GM19328 (cell line): ENCODE results near the gene PRR7.

ENCODE experiments used
- ATAC-seq: cut with Tn5 transposase; IDR thresholded peaks from one replicate; pipeline ENCODE4 v1.9.1; 2021; ENCODE audit warnings: mild to moderate bottlenecking, moderate library complexity; ENCODE audit not compliant: unreplicated experiment

PRR7 gene

DNA sequence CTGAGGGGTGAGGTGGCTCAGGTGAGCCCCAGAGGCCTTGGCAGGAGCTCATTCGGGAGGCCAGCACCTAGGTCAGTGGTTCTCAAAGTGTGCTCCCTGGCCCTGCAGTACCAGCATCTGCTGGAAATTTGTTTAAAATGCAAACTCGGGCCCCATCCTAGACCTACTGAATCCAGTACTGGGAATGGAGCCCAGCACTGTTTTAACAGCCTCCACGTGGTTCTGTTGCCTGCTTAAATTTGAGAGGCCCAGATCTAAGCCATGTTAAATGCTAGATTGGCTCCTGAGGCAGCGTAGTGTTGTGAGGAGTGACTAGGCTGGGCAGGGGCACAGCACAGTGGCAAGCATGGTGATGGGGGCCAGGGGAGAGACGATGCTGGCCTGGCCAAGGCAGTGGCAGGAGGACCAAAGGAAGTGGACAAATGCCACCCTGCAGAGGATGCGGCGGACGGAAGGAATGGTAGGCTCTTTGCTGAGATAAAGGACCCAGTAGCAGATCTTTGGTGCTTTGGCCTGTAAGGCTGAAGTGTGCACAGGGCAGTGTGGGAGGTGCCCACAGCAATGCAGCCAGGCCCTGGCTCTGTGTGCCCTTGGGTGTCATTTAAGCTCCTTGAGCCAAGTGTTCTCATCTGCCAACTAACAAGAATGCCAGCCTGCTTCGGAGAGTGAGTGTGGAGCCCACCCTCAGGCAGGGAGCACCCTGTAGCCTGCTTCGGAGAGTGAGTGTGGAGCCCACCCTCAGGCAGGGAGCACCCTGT lies 4.2 kb downstream of the PRR7 start:
- ATAC-seq, result no peak

DNA sequence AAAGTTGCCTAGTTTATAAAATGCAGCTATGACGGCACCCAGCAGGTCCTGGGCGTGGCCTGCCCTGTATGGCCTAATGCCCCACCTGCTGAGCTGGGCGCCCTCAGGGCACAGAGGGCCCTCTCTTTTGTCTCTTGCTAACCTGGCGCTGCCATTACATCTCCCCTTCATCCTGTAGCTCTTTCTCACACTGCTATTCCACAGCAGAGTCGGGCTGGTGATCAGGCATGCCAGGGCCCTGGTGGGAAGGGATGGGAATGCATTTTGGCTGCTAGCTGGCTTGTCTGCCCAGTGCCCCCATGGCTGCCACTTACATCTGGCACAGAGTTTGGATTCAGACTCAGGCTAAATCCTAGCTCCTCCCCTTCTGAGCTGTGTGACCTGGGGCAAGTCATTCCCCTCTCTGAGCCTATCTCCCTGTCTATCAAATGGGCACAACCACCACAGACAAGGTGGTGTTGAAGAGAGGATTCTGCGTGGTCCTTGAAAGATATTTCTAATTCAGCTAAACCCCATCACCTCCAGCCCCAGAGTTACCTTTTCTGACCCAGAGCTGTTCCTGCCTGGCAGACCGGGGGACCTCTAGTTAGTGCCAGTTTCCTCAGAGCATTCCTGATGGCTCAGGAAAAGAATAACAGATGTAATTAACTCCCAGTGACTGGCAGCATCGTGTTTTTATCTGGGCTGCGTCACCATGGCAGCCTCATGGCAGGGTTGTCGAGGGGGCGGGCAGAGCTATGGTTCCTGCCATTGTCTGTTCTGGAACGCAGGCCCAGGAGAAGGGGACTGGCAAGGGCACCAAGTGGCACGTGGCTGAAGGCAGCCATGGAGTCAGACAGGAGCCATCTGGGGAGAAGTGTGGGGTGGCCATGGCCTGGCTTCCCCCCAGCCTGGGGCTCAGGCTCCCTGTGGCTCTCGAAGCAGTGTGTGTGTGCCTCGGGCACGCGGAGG lies 6.3 kb downstream of the PRR7 start:
- ATAC-seq, result no peak

GRCh38 chr5:177453852-177454396 lies 7.3 kb downstream of the PRR7 start:
- no peak for ATAC-seq

GRCh38 chr5:177454397-177455035 lies 7.9 kb downstream of the PRR7 start:
- ATAC-seq, result peak; percentile 46

- peak; percentile 42 for ATAC-seq
Measured at GRCh38 chr5:177455036-177455660, 8.5 kb downstream of the PRR7 start.

DNA sequence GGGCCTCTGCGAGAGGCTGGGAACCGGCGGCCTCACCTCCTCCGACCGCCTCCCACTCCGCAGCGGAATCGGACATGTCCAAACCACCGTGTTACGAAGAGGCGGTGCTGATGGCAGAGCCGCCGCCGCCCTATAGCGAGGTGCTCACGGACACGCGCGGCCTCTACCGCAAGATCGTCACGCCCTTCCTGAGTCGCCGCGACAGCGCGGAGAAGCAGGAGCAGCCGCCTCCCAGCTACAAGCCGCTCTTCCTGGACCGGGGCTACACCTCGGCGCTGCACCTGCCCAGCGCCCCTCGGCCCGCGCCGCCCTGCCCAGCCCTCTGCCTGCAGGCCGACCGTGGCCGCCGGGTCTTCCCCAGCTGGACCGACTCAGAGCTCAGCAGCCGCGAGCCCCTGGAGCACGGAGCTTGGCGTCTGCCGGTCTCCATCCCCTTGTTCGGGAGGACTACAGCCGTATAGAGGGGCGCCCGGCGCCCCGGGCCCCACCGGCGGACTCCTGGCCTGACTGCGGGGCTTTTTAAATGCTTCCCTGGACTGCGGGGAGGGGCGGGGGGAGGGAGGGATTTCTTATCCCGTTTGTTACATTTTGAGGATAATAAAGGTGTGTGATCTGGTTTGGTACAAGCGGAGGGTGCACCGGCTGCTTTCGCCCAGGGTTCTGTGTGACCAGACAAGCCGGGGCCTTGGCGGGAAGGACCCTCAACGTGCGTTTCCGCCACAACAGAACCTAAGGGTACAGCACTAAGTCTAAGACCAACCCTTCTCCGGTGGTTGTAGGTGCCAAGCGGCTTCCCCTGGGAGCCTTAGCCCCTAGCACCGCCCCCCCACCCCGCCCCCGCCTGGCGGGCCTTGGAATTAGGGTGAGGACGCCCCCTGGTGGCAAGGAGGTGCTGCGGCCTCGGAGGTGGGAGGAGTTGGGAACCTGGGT lies 9.3 kb downstream of the PRR7 start:
- peak; percentile 11 for ATAC-seq

GRCh38 chr5:177456591-177456964 lies 10.0 kb downstream of the PRR7 start:
- ATAC-seq, result no peak

DNA sequence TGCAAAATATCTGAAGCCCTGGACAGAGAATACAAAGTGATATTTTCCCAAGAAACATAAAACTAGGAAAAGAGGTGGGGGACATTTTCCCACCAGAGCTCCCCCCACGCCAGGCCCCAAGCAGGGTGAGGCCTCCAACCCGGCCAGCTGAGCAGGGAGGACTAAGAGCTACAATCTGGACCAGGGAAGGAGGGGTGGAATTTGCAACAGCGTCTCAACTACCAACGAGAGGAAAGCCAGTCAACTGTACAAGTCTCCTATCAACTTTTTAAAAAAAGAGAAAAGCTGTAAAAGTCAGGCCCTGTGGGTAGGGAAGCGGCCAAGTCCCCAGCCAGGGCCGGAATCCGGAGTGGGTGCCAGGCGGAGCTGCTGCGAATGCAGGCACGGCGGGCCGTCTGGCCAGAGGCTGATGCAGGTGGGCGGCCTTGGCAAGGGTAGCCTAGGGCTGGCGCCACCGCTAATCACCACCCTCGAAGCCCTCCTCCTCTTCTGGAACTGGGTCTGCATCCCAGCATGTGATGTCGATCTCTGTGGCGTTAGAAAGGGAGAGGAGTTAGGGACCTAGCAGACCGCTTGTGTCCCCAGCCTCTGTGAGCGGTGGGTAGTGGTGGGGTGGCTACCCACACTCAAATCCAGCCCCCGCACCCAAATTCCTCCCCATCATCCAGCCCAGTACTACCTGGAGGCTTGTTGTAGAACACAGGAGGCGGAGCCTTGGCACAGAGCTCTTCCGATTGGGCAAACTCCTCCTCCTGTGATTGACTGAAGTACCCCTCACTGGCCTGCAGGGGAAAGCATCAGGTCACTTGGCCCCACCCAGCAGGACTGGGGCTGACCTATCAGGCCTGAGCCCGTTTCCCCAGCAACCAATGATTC lies 10.6 kb downstream of the PRR7 start:
- ATAC-seq, result peak; percentile 39

- ATAC-seq, result no peak
Measured at GRCh38 chr5:177457852-177458681, 11.5 kb downstream of the PRR7 start.

DNA sequence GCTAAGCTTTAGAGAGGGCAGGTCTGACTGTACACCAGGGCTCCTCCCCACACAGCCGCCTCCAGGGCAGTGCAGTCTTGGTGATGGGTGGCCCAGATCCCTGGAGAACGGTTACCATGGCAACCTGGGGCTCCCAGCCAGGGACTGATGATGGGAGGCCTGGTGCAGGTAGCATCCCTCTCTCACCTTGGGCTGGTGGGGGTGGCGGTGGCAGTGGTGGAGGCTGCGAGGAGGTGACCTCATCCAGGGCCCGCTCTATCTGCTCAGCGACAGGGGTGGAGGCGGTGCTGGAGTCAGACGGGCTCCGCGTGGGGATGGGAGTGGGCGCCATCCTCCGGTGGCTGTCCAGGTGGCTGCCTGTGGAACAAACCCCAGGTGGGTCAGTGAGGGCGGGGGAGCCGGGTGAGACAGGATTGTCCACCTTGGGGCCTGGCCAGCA lies 12.3 kb downstream of the PRR7 start:
- no peak for ATAC-seq

- no peak for ATAC-seq
Measured at GRCh38 chr5:177459357-177459756, 12.7 kb downstream of the PRR7 start.

DNA sequence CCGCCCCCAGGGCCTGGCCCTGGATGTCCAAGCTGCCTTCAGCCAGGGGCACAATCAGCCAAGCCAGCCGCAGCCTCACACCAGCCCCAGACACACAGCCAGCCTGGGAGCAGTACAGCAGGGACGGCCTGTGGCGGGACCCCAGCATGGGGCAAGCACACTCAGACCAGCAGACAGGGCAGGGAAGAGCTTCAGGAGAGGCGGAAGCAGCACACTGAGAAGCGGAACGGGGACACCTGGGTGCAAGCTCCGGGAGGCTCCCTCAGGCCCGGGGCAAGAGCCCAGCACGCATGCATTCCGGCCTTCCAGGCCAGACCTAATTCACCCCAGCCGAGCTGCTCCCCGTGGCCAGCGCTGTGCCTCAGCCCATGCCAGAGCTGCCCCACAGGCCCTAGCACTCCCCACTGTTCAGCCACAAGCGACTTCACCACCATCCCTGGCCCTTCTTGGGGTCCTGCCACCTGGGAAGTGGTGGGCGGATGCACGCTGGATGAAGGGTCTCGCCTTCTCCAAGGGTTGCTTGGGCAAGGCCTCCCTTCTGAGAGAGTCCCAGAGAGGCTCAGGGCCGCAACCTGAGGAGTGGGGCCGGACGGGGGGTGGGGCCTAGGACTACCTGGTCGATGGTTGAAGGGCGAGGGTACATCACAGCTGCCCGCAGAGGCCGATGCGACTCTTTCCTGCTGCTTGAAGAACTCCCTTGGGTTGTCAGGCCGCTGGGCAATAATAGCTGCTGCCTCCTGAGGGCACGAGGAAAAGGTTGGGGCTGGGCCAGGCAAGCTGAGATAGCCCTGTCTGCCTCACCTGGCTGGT lies 13.4 kb downstream of the PRR7 start:
- no peak for ATAC-seq

GRCh38 chr5:177462021-177462670 lies 15.5 kb downstream of the PRR7 start:
- no peak for ATAC-seq

GRCh38 chr5:177465044-177465443 lies 18.4 kb downstream of the PRR7 start:
- no peak for ATAC-seq

GRCh38 chr5:177466861-177467260 lies 20.2 kb downstream of the PRR7 start:
- no peak for ATAC-seq

GRCh38 chr5:177467436-177467835 lies 20.8 kb downstream of the PRR7 start:
- no peak for ATAC-seq

DNA sequence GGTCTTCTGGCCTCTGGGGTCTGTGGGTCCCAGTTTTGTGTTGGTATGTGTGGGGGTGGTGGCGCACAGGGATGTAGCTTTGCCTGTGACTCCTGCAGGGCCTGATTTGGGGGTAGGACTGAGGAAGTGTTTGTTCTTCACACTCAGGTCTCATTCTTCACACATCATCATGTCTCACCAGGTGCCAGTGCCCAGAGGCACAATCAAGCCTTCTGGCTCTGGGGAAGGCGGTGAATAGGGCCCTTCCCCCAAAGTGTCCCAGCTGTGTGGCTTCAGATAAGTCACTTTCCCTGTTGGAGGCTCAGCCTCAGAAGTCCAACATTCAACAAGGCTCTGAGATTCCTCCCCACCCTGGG lies 21.7 kb downstream of the PRR7 start:
- ATAC-seq, result no peak
